GM20431 (cell line): ENCODE data around the gene GPRIN3.

ENCODE experiments used
- in situ Hi-C: fragments of 300-500 bp; cut with MseI, MboI; formaldehyde crosslinking; loops from one replicate; pipeline ENCODE4 v1.15.0; 2020; ENCODE audit warnings: low sequenced_read_pairs; ENCODE audit not compliant: unreplicated experiment

Gene GPRIN3

DNA sequence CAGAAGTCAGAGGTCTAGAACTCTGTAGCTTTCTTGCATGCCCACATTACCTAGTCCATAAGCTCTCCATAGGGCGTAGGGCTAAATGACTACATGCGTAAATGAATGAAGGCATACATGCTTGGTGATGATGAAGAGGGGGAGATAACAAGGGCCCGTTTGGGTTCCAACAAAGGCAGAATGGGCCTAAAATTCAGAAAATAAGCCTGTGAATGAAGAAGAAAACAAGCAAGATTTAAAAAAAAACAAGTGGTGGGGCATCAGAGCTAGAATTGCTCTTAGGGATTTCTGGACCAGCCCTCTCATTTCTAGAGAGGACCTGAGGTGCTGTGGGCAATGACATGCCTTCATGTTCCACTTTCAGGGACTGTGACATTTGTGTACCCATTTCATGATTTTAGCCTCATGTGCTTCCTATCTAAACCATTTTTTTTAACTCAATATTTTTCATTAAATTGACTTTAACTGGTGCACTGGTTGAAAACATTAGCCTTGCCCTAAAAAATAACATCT, 12.1 kb downstream of the GPRIN3 start:
- in situ Hi-C loops = no loop called here

DNA sequence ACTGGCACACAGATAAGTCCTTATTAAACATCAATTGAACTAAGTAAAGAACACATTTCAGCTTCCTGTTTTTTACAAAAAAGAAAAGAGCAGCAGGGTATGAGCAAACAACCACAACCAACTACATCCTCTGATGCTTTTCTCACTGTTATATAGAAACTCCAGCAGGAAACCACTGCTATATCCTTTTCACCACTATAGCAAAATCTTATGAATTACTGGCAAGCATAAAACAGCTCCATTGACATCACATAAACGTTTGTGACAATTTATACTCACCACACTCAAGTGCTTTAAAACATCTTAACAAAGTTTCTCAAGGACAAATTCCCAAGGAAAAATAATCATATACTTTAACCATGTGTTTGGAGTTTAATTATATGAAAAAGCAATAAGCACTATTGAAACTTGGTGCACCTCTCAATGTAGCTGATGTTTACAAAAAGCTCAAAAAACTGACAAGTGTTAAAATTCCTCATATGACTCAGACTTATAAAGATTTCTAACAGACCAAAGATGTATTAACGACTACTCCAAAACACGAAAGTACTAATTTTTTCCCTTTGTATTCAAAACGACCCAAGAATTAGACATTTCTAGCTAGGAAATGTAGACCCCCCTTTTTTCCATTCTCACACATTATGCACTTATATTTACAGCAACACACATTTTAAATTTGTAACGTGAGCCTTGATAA, 12.9 kb downstream of the GPRIN3 start:
- in situ Hi-C loops = no loop called here

DNA sequence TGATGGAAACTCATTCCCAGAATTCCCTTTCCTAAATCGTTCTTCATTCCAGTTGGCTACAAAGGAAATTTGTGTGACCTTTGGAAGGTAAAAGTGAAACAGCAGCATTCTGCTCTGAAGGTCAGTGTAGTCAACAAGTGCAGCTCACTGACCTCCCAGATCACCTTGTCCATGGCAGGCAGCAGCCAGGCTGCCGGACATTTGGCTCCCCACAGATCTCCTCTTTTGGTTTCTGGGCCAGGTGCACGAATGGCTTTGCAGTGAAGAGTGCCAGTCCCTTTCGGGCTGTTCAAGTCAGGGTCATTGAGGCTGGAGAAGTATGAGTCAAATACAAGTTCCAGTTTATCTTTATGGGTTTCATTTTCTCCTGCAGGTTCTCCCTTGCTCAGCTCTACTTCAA, 14.3 kb downstream of the GPRIN3 start:
- in situ Hi-C loops = no loop called here

DNA sequence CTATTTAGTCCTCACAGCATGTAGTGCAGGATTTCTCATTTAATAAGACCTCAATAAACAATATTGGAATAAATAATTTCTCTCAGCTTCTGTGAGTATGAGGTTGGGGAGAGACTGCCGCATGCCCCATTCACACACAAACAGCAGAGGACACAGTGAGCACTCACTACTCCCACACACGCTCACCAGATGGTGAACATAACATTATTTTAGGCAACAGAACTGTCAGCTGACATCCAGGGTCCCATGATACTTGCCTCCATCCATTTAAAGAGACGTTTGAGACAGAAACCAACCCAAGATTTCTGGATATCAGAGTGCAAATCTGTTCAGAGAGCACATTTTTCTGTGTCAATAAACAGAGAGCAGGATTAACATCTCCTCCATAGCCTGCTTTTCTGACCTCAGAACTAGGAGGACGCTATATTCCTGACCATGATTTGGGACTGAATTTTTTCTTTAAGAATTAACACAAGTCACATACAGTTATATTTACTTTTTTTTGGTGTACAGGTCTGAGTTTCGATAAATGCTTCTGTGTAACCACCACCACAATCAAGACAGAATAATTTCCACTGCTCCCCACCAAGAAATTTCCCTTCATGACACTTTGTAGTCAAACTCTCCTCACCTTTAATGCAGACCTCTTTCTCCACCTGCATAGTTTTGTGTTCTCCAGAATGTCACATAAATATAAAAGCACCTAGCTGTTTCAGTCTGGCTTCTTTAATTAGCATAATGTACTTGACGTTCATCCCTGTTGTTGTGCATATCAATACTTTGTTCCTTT, 16.7 kb downstream of the GPRIN3 start:
- in situ Hi-C loops = no loop called here

DNA sequence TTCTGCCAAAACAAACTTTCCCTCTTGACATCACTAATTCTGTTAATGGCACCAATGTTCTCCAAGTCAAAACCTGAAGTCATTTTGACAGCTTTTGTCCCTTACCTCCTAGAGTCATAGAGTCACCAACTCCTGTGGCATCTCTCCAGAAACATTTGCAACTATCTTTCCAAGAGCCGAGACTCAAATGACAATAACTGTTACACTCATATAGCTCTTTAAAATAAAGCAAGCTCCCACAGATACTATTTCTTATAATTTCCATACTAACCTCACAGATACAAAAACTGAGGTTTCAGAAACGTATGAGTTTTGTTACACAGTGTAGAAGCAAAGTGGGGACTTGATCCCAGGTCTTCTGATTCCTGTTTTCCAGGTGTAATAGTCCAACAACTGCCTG, 18.3 kb downstream of the GPRIN3 start:
- in situ Hi-C loops = no loop called here

DNA sequence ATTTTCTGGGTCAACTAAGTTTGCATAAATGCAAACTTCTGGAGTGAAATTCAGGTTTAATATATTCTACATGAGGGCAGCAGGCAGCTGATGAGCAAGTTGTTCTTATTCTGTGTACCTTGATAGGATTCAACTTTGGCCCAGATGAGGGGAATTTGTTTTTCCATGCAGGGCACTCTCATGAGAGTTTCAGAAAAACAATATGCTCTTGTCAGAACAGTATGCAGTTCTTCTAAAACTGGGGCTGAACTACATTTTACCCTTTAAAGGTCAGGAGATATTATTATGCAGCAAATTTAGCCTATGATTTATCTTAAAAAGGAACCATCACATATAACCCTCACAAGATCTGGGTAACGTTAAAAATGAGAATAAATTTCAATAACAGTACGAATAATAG, 19.2 kb downstream of the GPRIN3 start:
- in situ Hi-C loops = no loop called here

DNA sequence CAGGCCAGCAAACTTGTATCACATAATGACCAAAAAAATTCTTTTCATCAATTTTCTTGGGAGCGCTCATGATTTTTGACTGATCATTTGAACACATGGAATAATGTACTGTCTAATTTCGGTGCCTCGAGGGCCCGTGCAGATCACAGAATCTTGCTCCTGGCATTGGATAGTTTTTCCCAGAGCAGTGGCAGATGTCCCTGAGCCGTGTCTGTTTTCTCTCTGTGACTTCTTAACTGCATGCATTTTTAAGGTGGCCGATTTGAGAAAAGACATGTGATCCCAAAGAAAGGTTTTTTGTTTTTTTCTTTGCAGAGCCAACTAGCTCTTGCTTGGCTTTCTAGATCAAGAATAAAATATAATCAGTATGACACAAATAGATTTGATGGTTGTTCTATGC, 19.7 kb downstream of the GPRIN3 start:
- in situ Hi-C loops = no loop called here

DNA sequence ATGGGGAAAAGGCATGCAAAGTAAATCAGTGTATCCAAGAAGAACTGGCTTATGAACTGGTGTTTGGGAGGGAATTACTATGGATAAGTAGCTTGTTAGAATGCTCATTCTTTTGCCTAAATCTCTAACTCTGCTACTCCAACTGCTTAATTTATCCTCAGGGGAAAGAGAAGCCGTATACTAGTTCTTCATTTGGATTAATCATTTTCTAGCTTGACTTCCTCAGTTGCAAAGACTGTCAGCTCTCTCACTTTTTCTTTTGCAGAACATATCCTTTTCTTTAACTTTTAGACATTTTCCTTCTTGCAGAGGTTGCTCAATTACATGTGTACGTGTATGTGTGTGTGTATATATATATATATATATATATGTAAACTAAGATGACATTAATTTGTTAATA, 21.9 kb downstream of the GPRIN3 start:
- in situ Hi-C loops = no loop called here

DNA sequence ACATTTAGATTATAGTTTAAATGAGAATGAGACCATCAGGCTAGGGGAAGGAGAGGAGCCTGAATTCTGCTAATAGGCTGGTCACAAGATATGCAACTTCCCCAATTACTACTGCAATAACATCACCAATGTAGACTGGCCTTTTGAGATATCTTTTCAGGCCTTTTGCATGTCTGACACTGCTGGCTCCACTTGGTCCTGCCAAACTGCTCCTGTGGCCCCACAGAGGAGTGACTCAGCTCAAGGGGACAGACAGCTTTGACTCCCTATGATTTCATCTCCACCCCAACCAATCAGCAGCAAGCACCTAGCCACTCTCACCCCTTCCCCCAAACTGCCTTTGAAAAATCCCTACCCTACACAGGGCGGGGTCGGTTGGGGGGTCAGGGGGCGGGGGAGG, 22.8 kb downstream of the GPRIN3 start:
- in situ Hi-C loops = no loop called here

DNA sequence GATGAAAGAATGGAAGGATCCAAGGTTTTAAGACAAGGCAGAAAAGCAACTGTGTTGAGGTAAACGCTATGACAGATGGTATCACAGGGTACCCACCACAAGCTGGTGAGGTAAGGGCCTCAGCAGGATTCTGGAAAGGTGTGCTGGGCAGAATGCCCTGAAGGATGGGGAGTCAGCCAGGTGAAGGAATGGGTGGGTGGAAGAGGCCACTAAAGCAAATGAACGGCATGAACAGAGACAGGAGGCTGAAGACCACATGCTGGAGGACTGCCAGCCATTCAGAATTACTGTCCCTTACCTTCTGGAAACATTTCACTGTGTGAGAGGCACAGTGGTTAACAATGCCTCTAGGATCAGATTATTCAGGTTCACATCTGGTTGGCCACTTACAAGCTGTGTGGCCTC, 23.6 kb downstream of the GPRIN3 start:
- in situ Hi-C loops = no loop called here

DNA sequence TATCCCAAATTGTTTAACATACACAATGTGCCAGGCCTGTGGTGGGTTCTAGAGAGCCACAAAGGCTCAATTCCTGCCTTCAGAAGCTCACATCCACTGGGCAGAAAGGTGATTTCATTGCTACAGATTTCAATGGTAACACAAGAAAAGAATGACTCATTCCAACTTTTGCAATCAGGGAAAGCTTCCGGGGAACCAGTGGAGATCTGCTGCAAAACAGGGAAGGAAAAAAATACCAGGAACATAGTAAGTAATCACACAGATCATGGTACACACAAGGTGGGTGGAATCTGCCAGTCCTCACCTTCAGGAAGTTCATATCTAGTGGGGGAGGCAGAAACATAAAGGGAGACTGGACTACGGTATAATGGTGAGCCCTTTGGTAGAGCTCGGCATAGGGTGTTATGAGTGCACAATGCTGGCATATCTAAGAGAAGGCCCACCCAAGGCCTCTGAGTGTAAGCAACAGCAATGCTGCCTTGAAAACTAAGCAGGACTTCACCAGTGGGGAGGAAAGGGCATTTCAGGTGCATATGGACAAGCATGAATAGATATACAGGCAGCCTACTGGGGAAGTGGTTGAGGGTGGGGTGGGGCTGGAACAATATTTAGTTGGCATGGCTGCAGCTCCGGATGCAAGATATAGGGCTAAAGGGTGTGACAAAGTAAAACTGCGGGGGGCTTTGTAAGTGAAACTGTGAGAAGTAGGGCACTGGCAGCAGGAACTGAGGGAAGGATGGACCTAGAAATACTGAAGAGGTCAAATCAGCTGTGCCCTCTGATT, 24.2 kb downstream of the GPRIN3 start:
- in situ Hi-C loops = no loop called here

DNA sequence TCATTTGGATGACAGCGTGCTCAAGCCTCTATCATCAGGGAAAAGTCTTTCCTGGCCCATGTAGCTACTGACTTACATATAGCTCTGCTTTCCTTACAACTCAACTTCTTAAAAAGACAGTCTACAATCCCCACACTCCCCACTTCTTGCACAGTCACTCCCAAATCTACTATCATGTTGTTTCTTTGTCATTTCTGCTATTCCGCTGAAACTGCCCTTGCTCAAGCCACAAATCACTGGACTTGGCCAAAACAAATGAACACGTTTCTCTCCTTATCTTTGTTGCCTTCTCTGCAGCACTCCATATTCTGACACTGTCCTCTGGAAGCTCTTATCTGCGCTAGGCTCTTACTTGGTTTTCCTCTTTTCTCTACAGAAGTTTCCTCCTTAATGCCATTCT, 28.2 kb downstream of the GPRIN3 start:
- in situ Hi-C loops = no loop called here

DNA sequence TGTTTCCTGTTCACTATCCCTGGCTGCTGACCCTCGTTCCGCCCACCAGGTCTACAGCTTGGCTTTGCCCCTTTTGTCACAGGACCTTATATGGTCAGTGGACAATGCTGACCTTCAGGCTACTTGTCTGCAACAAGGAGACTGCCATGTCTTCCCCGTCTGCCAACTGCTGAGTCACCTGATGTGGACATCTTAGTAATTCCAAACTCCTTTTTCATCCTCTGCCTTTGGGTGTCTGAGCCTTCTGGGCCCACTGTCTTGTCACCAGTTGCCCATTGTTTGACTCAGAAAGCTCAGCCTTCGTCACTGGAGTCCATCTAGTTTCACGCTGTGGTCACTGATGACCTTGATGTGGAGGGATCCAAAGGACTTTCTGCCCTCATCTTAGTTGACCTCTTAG, 30.2 kb downstream of the GPRIN3 start:
- in situ Hi-C loops = no loop called here

DNA sequence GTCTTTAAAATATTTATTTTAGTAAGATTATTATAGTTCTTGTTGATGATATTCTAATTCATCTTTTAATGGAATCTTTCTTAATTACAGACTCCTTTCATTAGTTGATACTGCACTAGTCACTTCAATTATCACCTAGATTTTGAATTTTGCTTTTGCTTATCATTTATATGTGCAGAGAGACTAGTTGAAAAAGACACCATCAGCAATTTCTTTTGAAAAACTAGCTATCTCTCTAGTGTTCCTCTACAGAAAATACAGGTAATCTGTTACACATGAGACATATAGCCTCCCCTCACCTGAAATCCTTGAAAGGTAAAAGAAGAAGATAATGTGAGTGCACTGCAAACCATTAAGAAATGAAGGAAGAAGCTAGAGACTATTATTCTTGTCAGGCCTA, 31.3 kb downstream of the GPRIN3 start:
- in situ Hi-C loops = no loop called here

DNA sequence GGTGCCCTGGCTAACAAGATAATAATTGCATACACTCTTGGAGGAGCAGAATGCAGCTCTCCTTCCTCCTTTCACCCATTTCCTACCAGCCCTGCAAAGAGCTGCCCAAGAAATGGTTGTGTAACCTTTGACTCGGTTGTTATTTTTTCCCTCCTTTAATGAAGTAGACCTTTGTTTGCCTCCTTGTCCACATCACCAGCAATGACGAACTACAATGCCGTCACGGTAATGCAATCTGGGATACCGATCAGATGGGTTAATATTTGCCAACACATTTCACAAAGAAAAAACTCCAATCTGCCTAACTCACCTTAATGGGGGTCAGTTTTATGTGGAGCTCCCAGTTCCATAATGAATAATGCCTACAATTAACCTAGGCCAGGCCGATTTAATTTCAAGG, 32.0 kb downstream of the GPRIN3 start:
- in situ Hi-C loops = no loop called here

DNA sequence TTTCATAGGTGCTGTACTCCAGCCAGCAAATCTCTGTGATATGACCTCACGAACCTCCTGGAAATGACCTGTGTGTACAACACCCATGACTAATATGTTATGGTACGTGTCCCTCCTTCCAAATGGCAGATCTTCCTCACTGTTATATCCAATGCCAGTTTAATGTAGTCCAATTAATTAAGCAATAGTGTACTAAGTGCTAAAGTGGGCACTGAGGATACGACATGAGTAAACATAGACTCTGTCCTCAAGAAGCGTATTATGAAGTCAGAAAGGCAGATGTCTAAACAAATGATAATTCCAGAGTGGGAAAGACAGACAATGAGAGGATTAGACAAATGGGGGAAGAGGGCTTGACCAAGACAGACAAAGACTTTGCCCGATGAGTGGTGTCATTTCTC, 33.9 kb downstream of the GPRIN3 start:
- in situ Hi-C loops = no loop called here

DNA sequence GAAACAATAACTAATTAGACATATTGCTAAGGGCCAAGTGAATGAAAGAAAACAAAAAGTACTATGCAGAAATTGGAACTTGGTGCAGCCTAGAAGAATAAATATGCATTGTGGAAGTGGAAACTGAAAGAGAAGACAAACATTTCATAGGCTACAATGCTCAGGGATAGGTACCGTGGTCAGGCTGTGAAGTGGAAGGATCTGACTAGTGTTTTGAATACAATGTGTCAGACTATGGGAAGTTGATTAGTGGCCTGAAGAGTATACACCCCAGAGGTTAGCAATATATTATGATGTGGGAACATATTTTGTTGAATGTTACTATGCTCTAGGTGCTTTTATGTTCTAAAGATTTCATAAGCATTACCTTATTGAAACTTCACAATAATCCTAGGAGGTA, 36.8 kb downstream of the GPRIN3 start:
- in situ Hi-C loops = no loop called here

DNA sequence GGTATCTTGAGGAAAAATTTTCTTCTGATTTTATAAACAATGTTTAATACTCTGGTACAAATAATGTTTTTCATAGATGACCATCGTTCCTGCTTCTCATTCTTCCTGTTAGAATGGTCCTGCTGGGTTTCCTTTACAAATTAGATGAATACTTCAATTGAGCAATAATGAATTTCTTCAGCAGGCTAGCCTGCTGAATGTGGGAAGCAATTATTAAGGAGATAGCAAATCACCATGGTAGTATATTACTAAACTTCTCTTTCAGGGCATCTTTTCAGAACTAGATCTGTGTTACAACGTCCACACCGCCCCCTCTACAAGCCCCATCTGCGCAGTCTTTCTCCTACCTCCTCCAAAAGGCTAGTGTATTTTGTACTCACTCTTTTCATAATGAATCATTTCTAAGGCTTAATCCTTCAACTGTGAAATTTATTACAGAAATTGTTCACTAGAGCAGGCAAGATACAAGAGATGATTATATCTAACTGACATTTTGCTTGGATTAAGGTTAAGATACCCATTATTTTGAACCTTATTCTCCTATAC, 38.4 kb downstream of the GPRIN3 start:
- in situ Hi-C loops = no loop called here

DNA sequence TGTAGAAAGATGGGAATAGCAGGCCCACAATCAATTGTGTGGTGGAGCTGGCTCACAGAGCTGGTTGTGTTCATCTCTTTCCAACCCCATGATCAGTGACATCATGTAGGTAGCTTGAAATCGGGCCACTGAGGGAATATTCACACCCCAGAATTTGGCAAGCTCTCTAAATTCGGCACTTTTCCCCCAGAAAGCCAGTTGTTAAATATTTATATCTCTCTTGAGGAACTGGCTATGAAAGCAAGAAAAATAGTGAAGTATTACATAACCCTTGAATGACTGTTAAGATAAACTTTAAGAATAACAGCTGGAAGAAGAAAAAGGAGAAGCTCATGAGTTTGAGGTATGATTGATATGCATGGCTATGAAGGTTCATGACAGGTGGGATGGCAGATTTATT, 38.9 kb downstream of the GPRIN3 start:
- in situ Hi-C loops = no loop called here

DNA sequence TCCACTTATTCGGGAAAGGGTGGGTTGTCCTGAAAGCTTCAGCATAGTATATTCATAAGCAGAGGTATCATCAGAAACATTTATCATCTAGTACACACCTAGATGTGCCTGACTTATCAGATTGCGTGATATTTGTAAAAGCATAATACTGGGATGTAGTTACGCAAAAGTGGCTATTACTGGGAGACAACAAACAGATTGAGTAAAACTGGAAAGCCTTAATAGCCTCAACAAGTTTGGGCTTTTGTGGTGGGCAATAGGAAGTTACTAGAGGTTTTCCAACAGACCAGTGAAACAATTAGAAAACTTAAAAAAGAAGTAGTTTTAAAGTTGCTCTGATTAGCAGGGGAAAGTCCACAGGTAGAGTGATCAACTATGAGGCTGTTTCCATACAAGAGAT, 39.8 kb downstream of the GPRIN3 start:
- in situ Hi-C loops = no loop called here

DNA sequence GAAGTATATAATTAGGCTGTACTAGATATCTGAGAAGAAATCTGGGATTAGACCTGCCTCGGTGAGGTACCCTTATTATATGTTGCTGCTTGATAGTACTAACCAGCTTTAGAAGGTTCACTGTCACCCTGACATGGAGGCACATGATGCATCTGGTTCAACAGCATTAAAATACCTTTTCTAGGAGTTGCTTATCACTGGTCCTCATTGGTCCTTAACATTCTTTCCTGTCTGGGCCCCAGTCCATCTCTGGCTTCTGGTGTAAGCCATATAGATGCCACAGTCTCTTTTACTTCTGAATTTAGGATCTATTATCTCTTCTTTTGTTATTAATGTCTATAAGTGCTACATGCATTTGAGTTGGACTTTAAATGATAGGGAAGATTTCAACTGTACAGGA, 40.2 kb downstream of the GPRIN3 start:
- in situ Hi-C loops = no loop called here
